Measurements from ENCODE around the gene KARS1. TPM values are rescaled to one million over a fixed set of nuclear protein-coding genes. Genes with fewer than 3 reads are reported as not detected.

The KARS1 gene
- total RNA-seq, 1 donor from 2014 or later: 95.9 TPM

- H3K27ac ChIP-seq: peak overlapping the region; percentile 46
- H3K9me3 ChIP-seq: no peaks in the 10 kb centered on the region
- no peak for DNase-seq
- H3K4me3 ChIP-seq: no peak overlapping the region
- H3K27me3 ChIP-seq (ENCODE audit: low read depth): no peaks in the 10 kb centered on the region
- peaks cover 14% of the 10 kb centered on the region for H3K36me3 ChIP-seq
- TF ChIP-seq, protein P1, sequence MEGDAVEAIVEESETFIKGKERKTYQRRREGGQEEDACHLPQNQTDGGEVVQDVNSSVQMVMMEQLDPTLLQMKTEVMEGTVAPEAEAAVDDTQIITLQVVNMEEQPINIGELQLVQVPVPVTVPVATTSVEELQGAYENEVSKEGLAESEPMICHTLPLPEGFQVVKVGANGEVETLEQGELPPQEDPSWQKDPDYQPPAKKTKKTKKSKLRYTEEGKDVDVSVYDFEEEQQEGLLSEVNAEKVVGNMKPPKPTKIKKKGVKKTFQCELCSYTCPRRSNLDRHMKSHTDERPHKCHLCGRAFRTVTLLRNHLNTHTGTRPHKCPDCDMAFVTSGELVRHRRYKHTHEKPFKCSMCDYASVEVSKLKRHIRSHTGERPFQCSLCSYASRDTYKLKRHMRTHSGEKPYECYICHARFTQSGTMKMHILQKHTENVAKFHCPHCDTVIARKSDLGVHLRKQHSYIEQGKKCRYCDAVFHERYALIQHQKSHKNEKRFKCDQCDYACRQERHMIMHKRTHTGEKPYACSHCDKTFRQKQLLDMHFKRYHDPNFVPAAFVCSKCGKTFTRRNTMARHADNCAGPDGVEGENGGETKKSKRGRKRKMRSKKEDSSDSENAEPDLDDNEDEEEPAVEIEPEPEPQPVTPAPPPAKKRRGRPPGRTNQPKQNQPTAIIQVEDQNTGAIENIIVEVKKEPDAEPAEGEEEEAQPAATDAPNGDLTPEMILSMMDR (IDR thresholded peaks at IDR 0.05): no peak
- intact Hi-C loops (cut with DNase I): no loop called here
- no peaks in the 10 kb centered on the region for H3K4me1 ChIP-seq
- ATAC-seq: peak; percentile 50 to 60
Observed at GRCh38 chr16:75590920-75591843, 56.3 kb downstream of the KARS1 start.

DNA sequence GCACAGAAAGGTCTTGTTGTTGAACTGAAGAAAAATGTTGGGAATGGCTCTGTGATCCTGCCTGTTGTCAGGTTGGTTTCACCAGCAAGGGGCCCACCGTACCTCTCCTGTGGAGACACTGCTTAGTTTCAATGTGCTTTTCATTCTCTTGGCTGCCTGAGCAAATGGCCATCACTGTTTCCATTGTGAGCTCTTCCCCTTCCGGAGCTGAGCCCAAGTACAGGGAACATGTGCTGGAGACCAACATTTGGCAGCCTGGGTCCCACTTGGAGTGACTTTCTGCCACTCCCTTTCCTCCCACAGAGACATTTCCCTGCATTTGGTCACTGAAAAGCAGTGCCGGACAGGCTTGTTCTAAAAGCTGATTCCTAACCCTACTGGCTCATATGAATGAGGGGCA is 58.2 kb downstream of the KARS1 start:
- TF ChIP-seq, protein P1 (IDR thresholded peaks at IDR 0.05): no peak
- intact Hi-C loops (cut with DNase I): no loop called here
- ATAC-seq (peak in 1 of 2 donors; percentile 21), DNase-seq (no peak)
- no peaks in the 10 kb centered on the region for H3K9me3 ChIP-seq
- H3K27ac ChIP-seq: no peak overlapping the region
- peaks cover 20% of the 10 kb centered on the region for H3K36me3 ChIP-seq
- H3K4me1 ChIP-seq: no peaks in the 10 kb centered on the region
- no peaks in the 10 kb centered on the region for H3K27me3 ChIP-seq (ENCODE audit: low read depth)
- no peak overlapping the region for H3K4me3 ChIP-seq

DNA sequence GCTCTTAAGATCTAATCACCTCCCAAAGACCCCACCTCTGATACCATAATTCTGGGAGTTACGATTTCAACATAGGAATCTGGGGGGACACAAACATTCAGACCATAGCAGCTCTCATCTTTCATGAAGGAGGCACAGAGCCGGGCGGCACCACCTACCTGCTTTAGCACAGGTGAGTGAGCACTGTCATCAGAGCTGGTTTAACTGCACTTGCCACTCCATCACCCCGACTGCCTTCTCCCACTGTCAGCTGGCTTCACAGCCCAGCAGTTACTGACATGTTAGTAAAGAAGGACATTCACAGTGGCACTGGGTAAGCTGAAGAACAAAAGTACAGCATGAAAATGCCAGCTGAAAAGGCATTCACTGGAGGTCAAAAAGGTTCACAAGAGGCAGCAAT is 58.7 kb downstream of the KARS1 start:
- ATAC-seq (no peak), DNase-seq (no peak)
- Histone ChIP-seq H3K4me3 (no peak overlapping the region), H3K27me3 (ENCODE audit: low read depth) (no peaks in the 10 kb centered on the region), H3K36me3 (peaks cover 14% of the 10 kb centered on the region), H3K4me1 (no peaks in the 10 kb centered on the region), H3K9me3 (no peaks in the 10 kb centered on the region), H3K27ac (no peak overlapping the region)
- intact Hi-C loops (cut with DNase I): no loop called here
- TF ChIP-seq, protein P1 (IDR thresholded peaks at IDR 0.05): no peak

- ATAC-seq (no peak), DNase-seq (no peak)
- Histone ChIP-seq H3K4me1 (no peaks in the 10 kb centered on the region), H3K36me3 (peaks cover 27% of the 10 kb centered on the region), H3K27me3 (ENCODE audit: low read depth) (no peaks in the 10 kb centered on the region), H3K4me3 (no peak overlapping the region), H3K27ac (no peak overlapping the region), H3K9me3 (no peaks in the 10 kb centered on the region)
- intact Hi-C loops (cut with DNase I): no loop called here
- TF ChIP-seq, protein P1 (IDR thresholded peaks at IDR 0.05): no peak
Observed at GRCh38 chr16:75584108-75584507, 63.4 kb downstream of the KARS1 start.

GRCh38 chr16:75579281-75579834 is 68.1 kb downstream of the KARS1 start:
- Histone ChIP-seq H3K27me3 (ENCODE audit: low read depth) (no peaks in the 10 kb centered on the region), H3K36me3 (peaks cover 68% of the 10 kb centered on the region), H3K4me3 (no peak overlapping the region), H3K9me3 (no peaks in the 10 kb centered on the region), H3K4me1 (no peaks in the 10 kb centered on the region), H3K27ac (no peak overlapping the region)
- DNase-seq (no peak), ATAC-seq (no peak)
- intact Hi-C loops (cut with DNase I): no loop called here
- TF ChIP-seq, protein P1 (IDR thresholded peaks at IDR 0.05): no peak

All from lower lobe of right lung (tissue), 2 donors.